Measurements from ENCODE around the gene TENM3. TPM values are rescaled to one million over a fixed set of nuclear protein-coding genes. Genes with fewer than 3 reads are reported as not detected.

Gene TENM3
- total and polyA plus RNA-seq, 2 of the 8 experiments (the other 6 are each of a cell fraction or from before 2014, with no cell fraction given), result 36.9 to 69.3 TPM

GRCh38 chr4:182301736-182302135 lies 58.5 kb downstream of the TENM3 start:
- Histone ChIP-seq H4K20me1 (replicated peaks in 1 of 2; ENCODE audit: control insufficient read depth in 1 of 2, insufficient read depth in 2 of 2, low read length in 2 of 2) (peaks cover 0 to 3% of the 10 kb centered on the region in 2 experiments), H3K23me2 (ENCODE audit: low read depth, low read length) (no peaks in the 10 kb centered on the region), H3K4me2 (ENCODE audit: insufficient read depth in 1 of 2, low read depth in 2 of 2, low read length in 2 of 2) (no peak overlapping the region), H3K18ac (ENCODE audit: extremely low read depth, low read length) (no peak overlapping the region), H3K79me2 (ENCODE audit: control insufficient read depth in 1 of 2, insufficient read depth in 2 of 2, low read length in 2 of 2) (no peaks in the 10 kb centered on the region), H3K4ac (replicated peaks; ENCODE audit: insufficient read length, low read depth, low read length) (no peak overlapping the region), H4K91ac (replicated peaks; ENCODE audit: insufficient read length, low read length) (no peak overlapping the region), H2AK5ac (ENCODE audit: low read depth, low read length) (no peak overlapping the region), H2BK20ac (ENCODE audit: low read length) (no peak overlapping the region), H2BK120ac (replicated peaks; ENCODE audit: low read depth, low read length) (no peak overlapping the region), H3K9ac (replicated peaks in 1 of 4; ENCODE audit: extremely low read depth in 1 of 4, low read depth in 3 of 4, low read length in 3 of 4) (no peak overlapping the region), H2BK15ac (ENCODE audit: low read length) (no peak overlapping the region), H3K27ac (ENCODE audit: low read depth, low read length) (no peak overlapping the region), H3K14ac (ENCODE audit: insufficient read length) (no peak overlapping the region), H4K8ac (ENCODE audit: extremely low read depth, insufficient read depth, low read length) (no peak overlapping the region), H3K9me3 (ENCODE audit: insufficient read depth in 2 of 2, low read depth in 1 of 2, low read length in 1 of 2) (no peaks in the 10 kb centered on the region), H3K4me1 (replicated peaks in 1 of 4; ENCODE audit: control insufficient read depth in 3 of 4, insufficient read depth in 4 of 4, low read length in 3 of 4) (no peaks in the 10 kb centered on the region), H3K23ac (ENCODE audit: insufficient read length) (no peak overlapping the region), H2BK12ac (ENCODE audit: low read depth, low read length) (no peak overlapping the region), H3K79me1 (ENCODE audit: low read depth, low read length) (0 out of 2 replicates have a peak, but pooled peaks cover 3% of the 10 kb centered on the region), H3K56ac (replicated peaks; ENCODE audit: insufficient read length, low read depth, low read length) (no peak overlapping the region), H4K5ac (ENCODE audit: insufficient read length, low read depth, low read length) (no peak overlapping the region), H3K36me3 (ENCODE audit: control insufficient read depth in 2 of 4, insufficient read depth in 4 of 4, low read length in 3 of 4) (no peaks in the 10 kb centered on the region), H2BK5ac (ENCODE audit: low read depth, low read length) (no peak overlapping the region), H2AFZ (ENCODE audit: low read length) (no peak overlapping the region), H3K4me3 (ENCODE audit: extremely low read depth in 1 of 4, insufficient read depth in 2 of 4, low read depth in 3 of 4, low read length in 4 of 4) (no peak overlapping the region), H3K27me3 (replicated peaks in 1 of 4; ENCODE audit: control insufficient read depth in 3 of 4, extremely low read depth in 1 of 4, insufficient read depth in 3 of 4, low read length in 3 of 4) (no peaks in the 10 kb centered on the region)
- 88% methylated on average over 5 of the region's 5 CpGs; no CpG with 5 or more reads in 1 of the 2 experiments for WGBS, 2 experiments (ENCODE audit: extremely low coverage in 1 of 2, insufficient coverage in 1 of 2, insufficient read length in 1 of 2, insufficient replicate concordance in 2 of 2, low coverage in 1 of 2, low lambda C conversion rate in 2 of 2, missing lambda C conversion rate in 1 of 2)
- POLR2A ChIA-PET (ENCODE audit: partially characterized antibody), result no interaction called here
- TF ChIP-seq RXRA (IDR thresholded peaks at IDR 0.05; ENCODE audit: insufficient read depth, low read depth, low read length) (no peak), RBBP5 (IDR thresholded peaks at IDR 0.05; ENCODE audit: borderline replicate concordance, low read depth, low read length) (no peak), SAP30 (IDR thresholded peaks at IDR 0.05; ENCODE audit: insufficient read depth, insufficient replicate concordance, low read length) (no peak), JUN (IDR thresholded peaks at IDR 0.05; ENCODE audit: low read depth, low read length) (no peak), KDM1A (IDR thresholded peaks at IDR 0.05; ENCODE audit: borderline replicate concordance, low read length) (no peak), SIX5 (IDR thresholded peaks at IDR 0.05; ENCODE audit: low read depth, low read length) (no peak), ATF2 (IDR thresholded peaks at IDR 0.05; ENCODE audit: low read length) (no peak), FOSL1 (IDR thresholded peaks at IDR 0.05; ENCODE audit: insufficient read depth, low read depth, low read length) (no peak), NANOG (IDR thresholded peaks at IDR 0.05; ENCODE audit: insufficient read depth, low read depth, low read length, poor library complexity, severe bottlenecking) (no peak), CEBPB (IDR thresholded peaks at IDR 0.05; ENCODE audit: low read depth, low read length) (no peak)
- no peak for DNase-seq (ENCODE audit: low read depth in 1 of 2, low spot score in 2 of 2)
- CTCF ChIA-PET (ENCODE audit: partially characterized antibody), result no interaction called here
- no peak for FAIRE-seq
